HepG2 (cell line): ENCODE results near the gene ST6GALNAC3. TPM values are rescaled to one million over a fixed set of nuclear protein-coding genes. Genes with fewer than 3 reads are reported as not detected.

ENCODE experiments used
- CHCHD3 ChIP-seq: sonication (generic); formaldehyde crosslinking; IDR thresholded peaks from 2 replicates; pipeline ENCODE4 v1.8.0; 2022; ENCODE audit warnings: mild to moderate bottlenecking, missing genetic modification reagents, moderate library complexity
- EP300 ChIP-seq, 3 experiments: sonication (generic) in 1 of 3; formaldehyde crosslinking in 1 of 3; IDR thresholded peaks; 2 replicates each; pipeline versions ENCODE4 v1.5.1 to v1.6.1; 2011 to 2020; ENCODE audit warnings: low read depth in 2 of 3, low read length in 2 of 3, borderline replicate concordance in 1 of 3, improper control_type of control experiment in 1 of 3, mild to moderate bottlenecking in 1 of 3, missing genetic modification reagents in 1 of 3, moderate library complexity in 1 of 3
- GLI4 ChIP-seq: sonication (generic); formaldehyde crosslinking; IDR thresholded peaks from 2 replicates; pipeline ENCODE4 v1.5.1; 2020; ENCODE audit warnings: missing genetic modification reagents, mild to moderate bottlenecking, moderate library complexity, borderline replicate concordance
- HNF1A ChIP-seq, 2 experiments: sonication (generic) in 1 of 2; formaldehyde crosslinking in 1 of 2; IDR thresholded peaks; 2 replicates each; pipeline versions ENCODE4 v1.4.0 to v1.6.1; 2016 to 2020; ENCODE audit warnings: borderline replicate concordance in 1 of 2, low read depth in 1 of 2, mild to moderate bottlenecking in 1 of 2, missing genetic modification reagents in 1 of 2
- MAFK ChIP-seq, 2 experiments: IDR thresholded peaks in 1 of 2; conservative IDR thresholded peaks in 1 of 2; 2 replicates each; pipeline ENCODE4 v1.6.1; 2011; ENCODE audit warnings: improper control_type of control experiment in 2 of 2, low read length in 2 of 2
- ZNF121 ChIP-seq: sonication (generic); formaldehyde crosslinking; IDR thresholded peaks from 2 replicates; pipeline ENCODE4 v1.5.0; 2020; ENCODE audit warnings: mild to moderate bottlenecking, missing genetic modification reagents
- ZNF143 ChIP-seq: sonication (generic); formaldehyde crosslinking; IDR thresholded peaks from 2 replicates; pipeline ENCODE4 v1.4.0; 2020; ENCODE audit warnings: missing genetic modification reagents
- ZNF33B ChIP-seq: sonication (generic); formaldehyde crosslinking; IDR thresholded peaks from 2 replicates; pipeline ENCODE4 v1.5.1; 2020; ENCODE audit warnings: mild to moderate bottlenecking, missing genetic modification reagents
- polyA plus RNA-seq, 8 experiments: library from polyadenylated mRNA; depleted of rRNA in 3 of 8; stranded (reverse) in 7 of 8; unstranded in 1 of 8; fragments of >200 nt; fragmentation: Illumina TruSeq in 4 of 8; extraction: Trizol in 4 of 8; gene quantifications; 2 replicates each; pipeline versions ENCODE4 v1.2.1 to v1.2.3, GENCODE V29; 2011 to 2016; ENCODE audit warnings: low read depth in 4 of 8, missing spikeins in 1 of 8, mixed read lengths in 1 of 8; ENCODE audit not compliant: insufficient read depth in 1 of 8
- total RNA-seq, 5 experiments: library from RNA; depleted of rRNA; stranded (reverse); fragments of >200 nt; fragmentation: Illumina TruSeq; extraction: Trizol; gene quantifications; 2 replicates each; pipeline ENCODE4 v1.2.3, GENCODE V29; 2016; ENCODE audit warnings: low read depth in 1 of 5

The ST6GALNAC3 gene
- total and polyA plus RNA-seq, 2 of the 13 experiments (the other 11 are each of a cell fraction or from before 2014, with no cell fraction given), result not detected

- TF ChIP-seq ZNF33B (CRISPR knock-in tag) (no peak), CHCHD3 (CRISPR knock-in tag) (no peak), ZNF121 (CRISPR knock-in tag) (no peak), HNF1A (IDR thresholded peaks at IDR 0.05; ENCODE audit: low read depth) (no peak), HNF1A (CRISPR knock-in tag; IDR thresholded peaks at IDR 0.05; ENCODE audit: borderline replicate concordance) (no peak), MAFK (conservative IDR thresholded peaks at IDR 0.05 in 1 of 2, IDR thresholded peaks at IDR 0.05 in 1 of 2; ENCODE audit: low read length in 2 of 2) (no peak), GLI4 (no peak), EP300 (IDR thresholded peaks at IDR 0.05; ENCODE audit: low read depth in 2 of 2, low read length in 2 of 2) (no peak), EP300 (CRISPR knock-in tag; IDR thresholded peaks at IDR 0.05; ENCODE audit: borderline replicate concordance) (no peak), ZNF143 (CRISPR knock-in tag) (no peak)
These were observed 219.3 kb downstream of the ST6GALNAC3 start (continued) for GRCh38 chr1:76293831-76294230.
